Kidney tubule cell (primary cell): Measurements from ENCODE around the gene ANKRD36.
"Not testable (repeated sequence)": the region's sequence is repeated elsewhere in the genome, so short reads cannot be mapped to it uniquely, and the experiment has no call there.

Experiments
- DNase-seq: peaks from one replicate; pipeline ENCODE4 v3.0.0-alpha.2; 2018; ENCODE audit warnings: low spot score

ANKRD36 gene

GRCh38 chr2:97113050-97113881 is at the start of gene ANKRD36:
Gene ANKRD36, plus strand, starts transcription at chr2:97113153. Its CDS starts 587 bp downstream, at chr2:97113740.
- DNase-seq = peak; percentile 87

GRCh38 chr2:97066030-97066429 is 46.9 kb upstream of the ANKRD36 start:
- DNase-seq = not testable (repeated sequence)

- DNase-seq = peak; percentile 1
Measured at GRCh38 chr2:97067279-97068004, 45.5 kb upstream of the ANKRD36 start.

- DNase-seq = no peak
Measured at GRCh38 chr2:97068074-97068473, 44.9 kb upstream of the ANKRD36 start.

GRCh38 chr2:97068722-97069121 is 44.2 kb upstream of the ANKRD36 start:
- not testable (repeated sequence) for DNase-seq

GRCh38 chr2:97070915-97071314 is 42.0 kb upstream of the ANKRD36 start:
- DNase-seq = not testable (repeated sequence)

- DNase-seq = not testable (repeated sequence)
Measured at GRCh38 chr2:97077213-97077612, 35.7 kb upstream of the ANKRD36 start.

- not testable (repeated sequence) for DNase-seq
Measured at GRCh38 chr2:97080855-97081254, 32.1 kb upstream of the ANKRD36 start.

- DNase-seq = not testable (repeated sequence)
Measured at GRCh38 chr2:97082206-97082605, 30.7 kb upstream of the ANKRD36 start.

GRCh38 chr2:97083516-97083915 is 29.4 kb upstream of the ANKRD36 start:
- not testable (repeated sequence) for DNase-seq

- not testable (repeated sequence) for DNase-seq
Measured at GRCh38 chr2:97085093-97085492, 27.9 kb upstream of the ANKRD36 start.

- not testable (repeated sequence) for DNase-seq
Measured at GRCh38 chr2:97088706-97089105, 24.2 kb upstream of the ANKRD36 start.

- not testable (repeated sequence) for DNase-seq
Measured at GRCh38 chr2:97092946-97093345, 20.0 kb upstream of the ANKRD36 start.

GRCh38 chr2:97093983-97094771 is 18.8 kb upstream of the ANKRD36 start:
- DNase-seq = not testable (repeated sequence)

GRCh38 chr2:97094772-97095611 is 18.0 kb upstream of the ANKRD36 start, which contains the start of gene FAHD2B:
Gene FAHD2B, minus strand, starts transcription at chr2:97094882. Its CDS starts 3,176 bp downstream, at chr2:97091706.
- peak; percentile 54 for DNase-seq

- no peak for DNase-seq
Measured at GRCh38 chr2:97095661-97096060, 17.3 kb upstream of the ANKRD36 start.

GRCh38 chr2:97098786-97099372 is 14.1 kb upstream of the ANKRD36 start:
- not testable (repeated sequence) for DNase-seq

- not testable (repeated sequence) for DNase-seq
Measured at GRCh38 chr2:97106878-97107277, 6.1 kb upstream of the ANKRD36 start.

- not testable (repeated sequence) for DNase-seq
Measured at GRCh38 chr2:97111246-97111645, 1.7 kb upstream of the ANKRD36 start.

- DNase-seq = peak; percentile 73
Measured at GRCh38 chr2:97112320-97113049, 468 bp upstream of the ANKRD36 start.
